DND-41 (cell line): Measurements from ENCODE around the gene COL9A3.

ENCODE experiments used
- ATAC-seq: fragments of 200-7000 bp; cut with Tn5 transposase; 3 replicates; pipeline ENCODE4 v1.9.1; 2021; ENCODE audit warnings: low read depth; ENCODE audit not compliant: insufficient read depth
- DNase-seq: peaks from one replicate; pipeline ENCODE4 v3.0.0-alpha.2; 2020
- H2AFZ ChIP-seq: 2 replicates; pipeline ENCODE4 v1.6.0; 2012; ENCODE audit warnings: low read depth, low read length
- H3K27ac ChIP-seq: 2 replicates; pipeline ENCODE4 v1.5.1; 2012; ENCODE audit warnings: low read length, inconsistent platforms
- H3K27me3 ChIP-seq: fragments of 200-600 bp; sonication (generic); 2 replicates; pipeline ENCODE4 v1.6.0; 2012; ENCODE audit warnings: low read length, mild to moderate bottlenecking, inconsistent platforms; ENCODE audit not compliant: insufficient read depth, poor library complexity
- H3K36me3 ChIP-seq: 2 replicates; pipeline ENCODE4 v1.5.1; 2012; ENCODE audit warnings: low read length, inconsistent platforms; ENCODE audit not compliant: insufficient read depth
- H3K4me1 ChIP-seq: 2 replicates; pipeline ENCODE4 v1.5.1; 2012; ENCODE audit warnings: mild to moderate bottlenecking, low read length; ENCODE audit not compliant: insufficient read depth
- H3K4me2 ChIP-seq: 2 replicates; pipeline ENCODE4 v1.6.0; 2012; ENCODE audit warnings: mild to moderate bottlenecking, moderate library complexity, low read length, inconsistent platforms; ENCODE audit not compliant: insufficient read depth
- H3K4me3 ChIP-seq, 2 experiments: fragments of 200-600 bp in 1 of 2; shearing (Covaris generic) in 1 of 2; 2 replicates each; pipeline ENCODE4 v1.5.1; 2012 to 2016; ENCODE audit warnings: inconsistent platforms in 2 of 2, low read length in 2 of 2, mild to moderate bottlenecking in 2 of 2, low read depth in 1 of 2, moderate library complexity in 1 of 2
- H3K79me2 ChIP-seq: 2 replicates; pipeline ENCODE4 v1.6.0; 2012; ENCODE audit warnings: low read length, inconsistent platforms; ENCODE audit not compliant: insufficient read depth
- H3K9ac ChIP-seq: 2 replicates; pipeline ENCODE4 v1.6.0; 2012; ENCODE audit warnings: low read depth, mild to moderate bottlenecking, inconsistent platforms, low read length, moderate library complexity
- H3K9me3 ChIP-seq: 2 replicates; pipeline ENCODE4 v1.5.1; 2012; ENCODE audit warnings: low read length, moderate library complexity, mild to moderate bottlenecking, inconsistent platforms; ENCODE audit not compliant: insufficient read depth, severe bottlenecking
- H4K20me1 ChIP-seq: 2 replicates; pipeline ENCODE4 v1.6.0; 2012; ENCODE audit warnings: low read length; ENCODE audit not compliant: insufficient read depth
- CTCF ChIP-seq: IDR thresholded peaks from 2 replicates; pipeline ENCODE4 v1.5.1; 2012; ENCODE audit warnings: borderline replicate concordance, low read length, moderate library complexity, mild to moderate bottlenecking; ENCODE audit not compliant: poor library complexity, severe bottlenecking; ENCODE audit errors: extremely low read depth
- EZH2 ChIP-seq: IDR thresholded peaks from 3 replicates; pipeline ENCODE4 v1.6.1; 2012; ENCODE audit warnings: borderline replicate concordance, low read depth, mild to moderate bottlenecking, moderate library complexity, low read length, inconsistent platforms; ENCODE audit not compliant: severe bottlenecking

COL9A3 gene

GRCh38 chr20:62804627-62805154, 12.2 kb upstream of the COL9A3 start, which contains the start of gene OGFR:
Gene OGFR (plus strand): TSS chr20:62804835. CDS start chr20:62804860, 25 bp downstream.
- H3K4me1 ChIP-seq = peaks cover 38% of the 10 kb centered on the region
- H4K20me1 ChIP-seq = peaks cover 45% of the 10 kb centered on the region
- H3K9ac ChIP-seq = peak within 1 kb of the TSS; percentile 85
- H3K27me3 ChIP-seq = no peaks in the 10 kb centered on the region
- no peaks in the 10 kb centered on the region for H3K9me3 ChIP-seq
- H3K4me2 ChIP-seq = peak within 1 kb of the TSS; percentile 97
- ATAC-seq = peak; percentile 72
- H3K4me3 ChIP-seq = peak within 1 kb of the TSS; percentile 88 to 97
- peaks cover 44% of the 10 kb centered on the region for H3K79me2 ChIP-seq
- H3K36me3 ChIP-seq = peaks cover 61% of the 10 kb centered on the region
- peak within 1 kb of the TSS; percentile 89 for H3K27ac ChIP-seq
- H2AFZ ChIP-seq = peak within 1 kb of the TSS; percentile 89
- DNase-seq = peak; percentile 87
- no peak for TF ChIP-seq EZH2
- TF ChIP-seq CTCF = no peak

DNA sequence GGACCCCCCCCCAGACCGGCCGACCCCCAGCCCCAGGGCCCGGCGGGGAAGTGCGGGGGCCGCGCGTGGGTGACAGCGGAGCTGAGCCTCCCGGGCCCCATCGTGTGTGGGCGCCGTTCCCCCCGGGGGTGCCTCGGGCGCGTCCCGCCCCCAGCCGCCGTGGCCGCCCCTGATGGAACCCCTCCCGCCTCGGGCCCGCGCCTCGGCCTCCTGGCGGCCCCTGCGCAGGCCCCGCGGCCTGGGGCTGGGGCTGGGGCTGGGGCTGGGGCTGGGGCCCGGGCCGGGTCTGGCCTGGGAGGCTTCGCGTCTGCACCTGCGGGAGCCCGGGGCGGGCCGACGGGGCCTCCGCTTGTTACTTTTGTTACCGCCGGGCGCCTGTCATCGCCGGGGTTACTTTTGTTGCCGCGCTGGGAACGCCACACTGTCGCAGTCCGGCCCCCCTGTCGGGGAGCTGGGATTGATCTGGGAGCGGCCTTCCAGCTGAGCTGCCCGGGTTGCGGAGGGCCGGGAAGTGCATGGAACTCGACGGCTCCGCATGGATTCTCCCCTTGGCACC, 11.6 kb upstream of the COL9A3 start:
- ATAC-seq (peak; percentile 46), DNase-seq (peak; percentile 47)
- H3K4me2 ChIP-seq = peak overlapping the region; percentile 97
- peak overlapping the region; percentile 85 for H3K9ac ChIP-seq
- H3K79me2 ChIP-seq = peaks cover 44% of the 10 kb centered on the region
- H3K4me1 ChIP-seq = peaks cover 38% of the 10 kb centered on the region
- H3K4me3 ChIP-seq = peak overlapping the region; percentile 88 to 97; a peak in 3 of 4 replicates
- peaks cover 47% of the 10 kb centered on the region for H4K20me1 ChIP-seq
- no peaks in the 10 kb centered on the region for H3K9me3 ChIP-seq
- H3K27me3 ChIP-seq = no peaks in the 10 kb centered on the region
- TF ChIP-seq EZH2 (no peak), CTCF (no peak)
- H2AFZ ChIP-seq = no peak overlapping the region
- peak overlapping the region; percentile 89 for H3K27ac ChIP-seq
- H3K36me3 ChIP-seq = peaks cover 62% of the 10 kb centered on the region

GRCh38 chr20:62805711-62806382, 11.0 kb upstream of the COL9A3 start:
- DNase-seq (no peak), ATAC-seq (no peak; the same call in 2 of the 3 replicates)
- TF ChIP-seq CTCF = no peak
- no peak for TF ChIP-seq EZH2
- Histone ChIP-seq H3K27ac (peak overlapping the region; percentile 62), H3K27me3 (no peaks in the 10 kb centered on the region), H4K20me1 (peaks cover 52% of the 10 kb centered on the region), H2AFZ (no peak overlapping the region), H3K9ac (peak overlapping the region; percentile 85), H3K4me3 (peak overlapping the region; percentile 88 to 97; a peak in 3 of 4 replicates), H3K36me3 (peaks cover 62% of the 10 kb centered on the region), H3K9me3 (no peaks in the 10 kb centered on the region), H3K4me1 (peaks cover 38% of the 10 kb centered on the region), H3K79me2 (peaks cover 44% of the 10 kb centered on the region), H3K4me2 (peak overlapping the region; percentile 97)
